ENCODE data around the gene DLG4.
"Not testable (repeated sequence)": the region's sequence is repeated elsewhere in the genome, so short reads cannot be mapped to it uniquely, and the experiment has no call there.

DLG4 gene

GRCh38 chr17:7184647-7185046, 35.0 kb downstream of the DLG4 start:
- no peak for DNase-seq (ENCODE audit: low read depth)
- no peak overlapping the region for H3K4me3 ChIP-seq (ENCODE audit: low read depth, low read length)
- in situ Hi-C loops (cut with HindIII; ENCODE audit: low sequenced_read_pairs): no loop called here
- TF ChIP-seq CTCF (IDR thresholded peaks at IDR 0.05; ENCODE audit: low read depth, low read length, missing control alignments): no peak

GRCh38 chr17:7184091-7184488, 35.5 kb downstream of the DLG4 start:
- DNase-seq (ENCODE audit: low read depth): no peak
- in situ Hi-C loops (cut with HindIII; ENCODE audit: low sequenced_read_pairs): no loop called here
- TF ChIP-seq CTCF (IDR thresholded peaks at IDR 0.05; ENCODE audit: low read depth, low read length, missing control alignments): no peak
- no peak overlapping the region for H3K4me3 ChIP-seq (ENCODE audit: low read depth, low read length)

GRCh38 chr17:7183433-7184090, 36.1 kb downstream of the DLG4 start:
- no peak for DNase-seq (ENCODE audit: low read depth)
- no peak overlapping the region for H3K4me3 ChIP-seq (ENCODE audit: low read depth, low read length)
- TF ChIP-seq CTCF (IDR thresholded peaks at IDR 0.05; ENCODE audit: low read depth, low read length, missing control alignments): no peak
- in situ Hi-C loops (cut with HindIII; ENCODE audit: low sequenced_read_pairs): no loop called here

- in situ Hi-C loops (cut with HindIII; ENCODE audit: low sequenced_read_pairs); DNase-seq (ENCODE audit: low read depth); H3K4me3 ChIP-seq (ENCODE audit: low read depth, low read length): not testable (repeated sequence)
Measured at GRCh38 chr17:7182101-7182500, 37.5 kb downstream of the DLG4 start.

- no peak for DNase-seq (ENCODE audit: low read depth)
- in situ Hi-C loops (cut with HindIII; ENCODE audit: low sequenced_read_pairs): no loop called here
- no peak for TF ChIP-seq CTCF (IDR thresholded peaks at IDR 0.05; ENCODE audit: low read depth, low read length, missing control alignments)
- peak within 1 kb of the TSS; percentile 50 for H3K4me3 ChIP-seq (ENCODE audit: low read depth, low read length)
Measured at GRCh38 chr17:7179317-7180254, 40.0 kb downstream of the DLG4 start, which contains the start of gene ASGR1. TSS of gene ASGR1 (minus strand) at chr17:7179370. CDS start at chr17:7178563, 807 bp downstream.

- no peak for DNase-seq (ENCODE audit: low read depth)
- in situ Hi-C loops (cut with HindIII; ENCODE audit: low sequenced_read_pairs): no loop called here
- no peak overlapping the region for H3K4me3 ChIP-seq (ENCODE audit: low read depth, low read length)
- no peak for TF ChIP-seq CTCF (IDR thresholded peaks at IDR 0.05; ENCODE audit: low read depth, low read length, missing control alignments)
Measured at GRCh38 chr17:7178973-7179316, 40.7 kb downstream of the DLG4 start.

GRCh38 chr17:7177954-7178477, 41.6 kb downstream of the DLG4 start:
- no peak for TF ChIP-seq CTCF (IDR thresholded peaks at IDR 0.05; ENCODE audit: low read depth, low read length, missing control alignments)
- no peak for DNase-seq (ENCODE audit: low read depth)
- peak overlapping the region; percentile 50 for H3K4me3 ChIP-seq (ENCODE audit: low read depth, low read length)
- in situ Hi-C loops (cut with HindIII; ENCODE audit: low sequenced_read_pairs): no loop called here
